Coronary artery (tissue), 2 donors: ENCODE measurements around the gene MYCBP.
A peak's percentile ranks its signal among the peaks of the same experiment; 100 is the strongest.

Source experiments
- DNase-seq: peaks from one replicate; pipeline ENCODE4 v3.0.0-alpha.2; 2017; ENCODE audit warnings: low spot score
- H3K27ac ChIP-seq, 2 donors: fragments of 200-600 bp; sonication (generic); one replicate each; pipeline ENCODE4 v1.5.1; 2016 to 2019
- H3K4me3 ChIP-seq: fragments of 200-600 bp; sonication (generic); 2 replicates; pipeline ENCODE4 v1.5.1; 2016; ENCODE audit warnings: mild to moderate bottlenecking, moderate library complexity
- CTCF ChIP-seq: fragments of 200-600 bp; sonication (generic); IDR thresholded peaks from one replicate; pipeline ENCODE4 v1.5.1; 2019; ENCODE audit warnings: antibody characterized with exemption

Gene MYCBP

GRCh38 chr1:38820860-38821259, 52.3 kb downstream of the MYCBP start:
- H3K27ac ChIP-seq = no peak overlapping the region
- H3K4me3 ChIP-seq = no peak overlapping the region
- no peak for DNase-seq
- TF ChIP-seq CTCF = no peak

- H3K4me3 ChIP-seq = no peak overlapping the region
- no peak for TF ChIP-seq CTCF
- no peak for DNase-seq
- H3K27ac ChIP-seq = no peak overlapping the region
These were observed 53.6 kb downstream of the MYCBP start for GRCh38 chr1:38819516-38819915.

- Histone ChIP-seq H3K27ac (no peak overlapping the region), H3K4me3 (no peak overlapping the region)
- TF ChIP-seq CTCF = no peak
- no peak for DNase-seq
These were observed 54.1 kb downstream of the MYCBP start for GRCh38 chr1:38819040-38819439.

- no peak for DNase-seq
- Histone ChIP-seq H3K4me3 (peak overlapping the region; percentile 56), H3K27ac (no peak overlapping the region)
- peak; percentile 81 for TF ChIP-seq CTCF
These were observed 54.8 kb downstream of the MYCBP start for GRCh38 chr1:38818175-38818976.

GRCh38 chr1:38817267-38818174, 55.6 kb downstream of the MYCBP start:
- Histone ChIP-seq H3K4me3 (peak overlapping the region; percentile 56), H3K27ac (no peak overlapping the region)
- DNase-seq = no peak
- no peak for TF ChIP-seq CTCF

- no peak overlapping the region for H3K4me3 ChIP-seq
- TF ChIP-seq CTCF = no peak
- no peak for DNase-seq
- H3K27ac ChIP-seq = no peak overlapping the region
These were observed 57.1 kb downstream of the MYCBP start for GRCh38 chr1:38815903-38816627.
